Tibial nerve (tissue), 4 donors: ENCODE measurements around the gene GSE1. TPM values are rescaled to one million over a fixed set of nuclear protein-coding genes. Genes with fewer than 3 reads are reported as not detected.
A peak's percentile ranks its signal among the peaks of the same experiment; 100 is the strongest.

ENCODE experiments used
- DNase-seq, 2 donors: peaks; one replicate each; pipeline ENCODE4 v3.0.0-alpha.2; 2019; ENCODE audit warnings: low spot score in 2 of 2
- H3K27ac ChIP-seq, 4 donors: fragments of 200-600 bp; sonication (generic) in 3 of 4; one replicate each; pipeline ENCODE4 v1.5.1; 2017 to 2019; ENCODE audit warnings: mild to moderate bottlenecking in 1 of 4
- H3K27me3 ChIP-seq, 2 donors: fragments of 200-600 bp; sonication (generic) in 1 of 2; one replicate each; pipeline versions ENCODE4 v1.5.1 to v1.6.0; 2017 to 2019
- H3K36me3 ChIP-seq, 3 donors: fragments of 200-600 bp; sonication (generic); one replicate each; pipeline ENCODE4 v1.5.1; 2018 to 2019
- H3K4me1 ChIP-seq, 4 donors: fragments of 200-600 bp; sonication (generic) in 3 of 4; one replicate each; pipeline ENCODE4 v1.5.1; 2017 to 2019
- H3K4me3 ChIP-seq, 4 donors: fragments of 200-600 bp; sonication (generic) in 3 of 4; one replicate each; pipeline ENCODE4 v1.5.1; 2017 to 2019; ENCODE audit warnings: mild to moderate bottlenecking in 1 of 4, moderate library complexity in 1 of 4
- H3K9me3 ChIP-seq, 4 donors: fragments of 200-600 bp; sonication (generic) in 3 of 4; one replicate each; pipeline ENCODE4 v1.5.1; 2017 to 2019
- EP300 ChIP-seq, 2 donors: sonication (generic); formaldehyde crosslinking; IDR thresholded peaks; one replicate each; pipeline ENCODE4 v1.6.1; 2017; ENCODE audit warnings: antibody characterized with exemption in 2 of 2, mild to moderate bottlenecking in 1 of 2
- POLR2A ChIP-seq, 2 donors: fragments of 450-650 bp; IDR thresholded peaks; one replicate each; pipeline ENCODE4 v1.6.1; 2017; ENCODE audit warnings: antibody characterized with exemption in 2 of 2, mild to moderate bottlenecking in 2 of 2, moderate library complexity in 2 of 2
- WGBS, 2 donors: methylation state at CpG; one replicate each; pipeline ENCODE4 v1.1.5; 2018; 5-methylcytosine and 5-hydroxymethylcytosine counted together
- total RNA-seq, 4 donors: library from RNA; depleted of rRNA; stranded (reverse); fragments of >200 nt; gene quantifications; one replicate each; pipeline ENCODE4 v1.1.0, GENCODE V29; 2016
- TF ChIP-seq, protein P1 (sequence below), 5 experiments: fragments of 200-600 bp in 3 of 5; fragments of 450-650 bp in 2 of 5; sonication (generic) in 3 of 5; IDR thresholded peaks; one replicate each; pipeline ENCODE4 v1.5.1; 2016 to 2019; ENCODE audit warnings: antibody characterized with exemption in 5 of 5, mild to moderate bottlenecking in 3 of 5, moderate library complexity in 2 of 5

The GSE1 gene
- total RNA-seq, 4 donors from 2014 or later: 65.1 to 147 (median 83.5) TPM

DNA sequence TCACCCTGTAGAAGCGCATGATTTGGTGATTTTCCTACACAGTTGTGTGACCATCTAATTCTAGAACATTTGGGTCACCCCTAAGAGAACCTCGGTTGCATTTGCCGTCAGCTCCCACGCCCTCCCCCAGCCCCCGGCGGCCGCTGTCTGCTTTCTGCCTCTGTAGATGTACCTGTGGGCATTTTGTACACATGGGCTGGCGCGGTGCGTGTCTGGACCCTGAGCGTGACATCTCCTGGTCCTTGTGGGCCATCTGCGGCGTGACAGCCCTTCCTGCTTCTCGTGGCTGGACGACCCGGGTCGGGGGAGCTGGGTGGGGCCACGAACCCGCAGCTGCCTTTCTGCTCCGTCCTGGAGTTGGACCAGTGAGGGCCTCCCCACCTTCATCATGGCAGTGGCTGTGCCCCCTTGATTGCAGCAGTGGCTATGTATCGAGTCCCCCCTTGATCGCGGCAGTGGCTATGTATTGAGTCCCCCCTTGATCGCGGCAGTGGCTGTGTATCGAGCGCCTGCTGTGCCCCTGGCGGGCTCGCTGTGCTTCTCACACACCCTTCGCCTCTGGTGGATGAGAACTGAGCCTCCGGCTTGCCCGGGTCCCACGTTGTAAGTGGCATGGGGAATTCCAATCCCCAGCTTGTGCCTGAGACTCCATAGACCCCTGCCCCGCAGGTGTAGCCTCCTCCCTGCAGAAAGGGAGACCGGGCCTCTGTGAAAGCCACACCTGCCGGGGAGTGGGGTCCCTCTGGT is 24.1 kb downstream of the GSE1 start:
- Histone ChIP-seq H3K9me3 (no peaks in the 10 kb centered on the region), H3K36me3 (peaks cover 0 to 44% (median 0%) of the 10 kb centered on the region in 3 donors), H3K27ac (no peak overlapping the region), H3K4me3 (no peak overlapping the region), H3K4me1 (peaks cover 0 to 17% (median 0%) of the 10 kb centered on the region in 4 donors), H3K27me3 (no peaks in the 10 kb centered on the region)
- 93 to 94% methylated on average over 29 to 32 of the region's 36 CpGs for WGBS, 2 donors
- no peak for DNase-seq
- no peak for TF ChIP-seq POLR2A (IDR thresholded peaks at IDR 0.05)
- no peak for TF ChIP-seq EP300 (IDR thresholded peaks at IDR 0.05)

DNA sequence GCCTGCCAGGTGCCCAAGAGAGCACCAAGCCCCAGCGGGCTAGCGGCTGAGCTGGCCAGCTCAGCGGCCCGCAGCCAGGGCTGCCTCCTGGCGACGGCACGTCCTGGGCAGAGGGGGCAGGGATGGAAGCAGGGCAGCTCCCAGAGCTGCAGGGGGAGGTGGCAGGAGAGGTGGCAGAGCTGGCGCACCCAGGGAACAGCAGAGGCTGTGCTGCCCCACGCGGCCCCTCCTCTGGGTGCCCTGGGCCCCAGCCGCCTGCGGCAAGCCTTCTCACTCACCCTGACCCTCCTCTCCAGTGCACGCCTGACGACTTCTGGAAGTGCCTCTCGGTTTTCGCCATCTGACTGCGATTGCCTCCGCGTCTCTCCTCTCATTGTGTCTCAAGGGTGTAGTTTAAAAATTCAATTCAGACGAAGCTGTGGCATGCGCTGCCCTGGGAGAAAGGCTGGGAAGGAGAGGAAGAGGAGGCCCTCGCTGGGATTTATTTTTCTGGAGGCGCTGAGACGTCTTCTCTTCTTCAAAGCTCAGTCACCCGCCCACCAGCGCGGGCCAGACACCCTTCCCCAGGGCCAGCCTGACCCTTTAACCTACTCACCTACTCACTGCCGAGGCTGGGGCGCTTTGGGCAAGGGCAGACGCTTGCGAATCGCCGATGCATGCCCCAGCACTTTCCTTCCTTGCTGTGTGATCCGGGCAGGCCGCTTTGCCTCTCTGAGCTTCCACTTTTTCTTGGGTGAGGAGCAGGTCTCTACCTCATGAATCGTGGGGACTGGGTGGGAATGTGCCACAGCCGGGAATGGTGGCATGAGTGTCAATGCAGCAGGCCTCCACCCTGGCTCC is 24.9 kb downstream of the GSE1 start:
- H3K9me3 ChIP-seq: no peaks in the 10 kb centered on the region
- DNase-seq: no peak
- peaks cover 0 to 17% (median 0%) of the 10 kb centered on the region in 4 donors for H3K4me1 ChIP-seq
- no peaks in the 10 kb centered on the region for H3K27me3 ChIP-seq
- H3K36me3 ChIP-seq: peaks cover 0 to 44% (median 0%) of the 10 kb centered on the region in 3 donors
- TF ChIP-seq, protein P1, sequence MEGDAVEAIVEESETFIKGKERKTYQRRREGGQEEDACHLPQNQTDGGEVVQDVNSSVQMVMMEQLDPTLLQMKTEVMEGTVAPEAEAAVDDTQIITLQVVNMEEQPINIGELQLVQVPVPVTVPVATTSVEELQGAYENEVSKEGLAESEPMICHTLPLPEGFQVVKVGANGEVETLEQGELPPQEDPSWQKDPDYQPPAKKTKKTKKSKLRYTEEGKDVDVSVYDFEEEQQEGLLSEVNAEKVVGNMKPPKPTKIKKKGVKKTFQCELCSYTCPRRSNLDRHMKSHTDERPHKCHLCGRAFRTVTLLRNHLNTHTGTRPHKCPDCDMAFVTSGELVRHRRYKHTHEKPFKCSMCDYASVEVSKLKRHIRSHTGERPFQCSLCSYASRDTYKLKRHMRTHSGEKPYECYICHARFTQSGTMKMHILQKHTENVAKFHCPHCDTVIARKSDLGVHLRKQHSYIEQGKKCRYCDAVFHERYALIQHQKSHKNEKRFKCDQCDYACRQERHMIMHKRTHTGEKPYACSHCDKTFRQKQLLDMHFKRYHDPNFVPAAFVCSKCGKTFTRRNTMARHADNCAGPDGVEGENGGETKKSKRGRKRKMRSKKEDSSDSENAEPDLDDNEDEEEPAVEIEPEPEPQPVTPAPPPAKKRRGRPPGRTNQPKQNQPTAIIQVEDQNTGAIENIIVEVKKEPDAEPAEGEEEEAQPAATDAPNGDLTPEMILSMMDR (IDR thresholded peaks at IDR 0.05): no peak
- TF ChIP-seq EP300 (IDR thresholded peaks at IDR 0.05) (no peak), POLR2A (IDR thresholded peaks at IDR 0.05) (no peak)
- H3K4me3 ChIP-seq: no peak overlapping the region
- WGBS, 2 donors: 77 to 84% methylated on average over 28 to 34 of the region's 37 CpGs
- no peak overlapping the region for H3K27ac ChIP-seq

DNA sequence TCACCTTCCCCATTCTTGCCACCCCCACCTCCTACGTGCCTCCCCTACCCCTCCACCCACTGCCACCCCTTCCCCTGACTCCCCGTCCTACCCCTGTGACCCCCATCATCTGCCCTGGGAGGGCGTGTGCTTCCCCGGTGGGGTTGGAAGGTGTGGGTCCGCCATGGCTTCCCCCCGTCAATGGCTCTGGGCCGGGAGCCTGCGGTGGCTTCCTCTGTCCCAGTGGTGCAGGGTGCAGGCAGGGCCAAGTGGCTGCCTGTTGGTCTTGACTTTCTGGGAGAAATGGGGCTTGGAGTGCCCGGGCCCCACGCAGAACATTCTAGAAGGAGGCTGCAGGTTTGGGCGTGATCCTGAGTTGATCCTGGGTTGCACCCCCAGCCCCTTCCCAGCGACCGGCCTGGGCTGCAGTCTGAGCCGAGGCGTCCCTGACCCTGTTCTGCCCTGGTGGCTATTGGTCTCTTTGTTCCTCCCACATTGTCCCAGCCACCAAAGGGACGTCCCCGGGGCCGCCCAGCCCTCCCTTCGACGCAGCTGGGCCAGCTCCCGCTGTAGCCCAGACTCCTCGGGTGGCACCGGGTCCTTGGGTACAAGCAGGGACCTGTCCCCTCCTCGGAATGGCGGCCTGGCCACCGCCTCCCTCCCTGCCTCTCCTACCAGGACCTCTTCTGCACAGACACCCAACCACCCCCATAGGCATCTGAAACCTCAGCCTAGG is 25.7 kb downstream of the GSE1 start:
- Histone ChIP-seq H3K36me3 (peaks cover 0 to 37% (median 0%) of the 10 kb centered on the region in 3 donors), H3K27ac (peak overlapping the region in 1 of 4 donors; percentile 12), H3K4me3 (no peak overlapping the region), H3K9me3 (no peaks in the 10 kb centered on the region), H3K4me1 (peaks cover 0 to 17% (median 0%) of the 10 kb centered on the region in 4 donors), H3K27me3 (no peaks in the 10 kb centered on the region)
- DNase-seq: no peak
- 71 to 74% methylated on average over 25 to 26 of the region's 26 CpGs for WGBS, 2 donors
- TF ChIP-seq, protein P1 (IDR thresholded peaks at IDR 0.05): no peak
- TF ChIP-seq EP300 (IDR thresholded peaks at IDR 0.05) (no peak), POLR2A (IDR thresholded peaks at IDR 0.05) (no peak)

DNA sequence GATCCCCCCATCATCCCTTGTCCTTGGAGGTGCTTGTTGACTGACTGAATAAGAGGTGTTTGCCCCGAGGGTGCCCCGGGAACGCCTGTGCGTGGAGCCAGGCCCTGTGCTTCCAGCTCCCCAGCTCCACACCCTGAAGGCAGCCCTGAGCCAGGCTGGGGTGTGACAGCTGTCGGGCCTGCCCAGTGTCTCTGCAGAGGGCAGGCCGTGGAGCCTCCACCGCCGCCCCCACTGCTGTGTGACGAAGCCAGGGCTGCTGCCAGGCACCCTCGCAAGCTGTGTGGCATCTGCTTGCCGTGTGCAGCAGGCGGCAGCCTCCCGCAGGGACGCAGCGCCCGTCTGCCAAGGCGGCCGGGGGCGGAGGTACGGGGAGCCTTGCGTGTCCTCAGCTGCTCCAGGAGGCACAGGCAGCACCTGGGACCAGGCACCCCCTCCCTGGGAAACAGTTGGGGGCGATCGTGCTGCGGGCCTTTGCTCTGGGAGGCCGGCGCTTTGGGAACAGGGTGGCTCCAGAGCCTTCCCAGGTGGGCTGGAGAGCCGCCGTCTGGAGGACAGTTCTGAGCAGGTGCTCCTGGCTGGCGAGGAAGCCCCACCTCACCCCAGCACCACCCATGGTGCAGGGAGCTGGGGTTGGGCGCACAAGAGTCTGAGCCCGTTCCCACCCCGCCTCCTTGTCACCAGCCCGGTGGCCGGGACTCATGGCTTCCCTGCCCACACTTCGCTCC is 26.6 kb downstream of the GSE1 start:
- peak overlapping the region in 1 of 4 donors; percentile 12 for H3K27ac ChIP-seq
- TF ChIP-seq, protein P1 (IDR thresholded peaks at IDR 0.05): no peak
- TF ChIP-seq EP300 (IDR thresholded peaks at IDR 0.05): no peak
- no peak for TF ChIP-seq POLR2A (IDR thresholded peaks at IDR 0.05)
- H3K36me3 ChIP-seq: peaks cover 0 to 29% (median 0%) of the 10 kb centered on the region in 3 donors
- no peak overlapping the region for H3K4me3 ChIP-seq
- no peak for DNase-seq
- peaks cover 0 to 17% (median 0%) of the 10 kb centered on the region in 4 donors for H3K4me1 ChIP-seq
- WGBS, 2 donors: 79 to 90% methylated on average over 34 of the region's 35 CpGs
- H3K9me3 ChIP-seq: no peaks in the 10 kb centered on the region
- H3K27me3 ChIP-seq: no peaks in the 10 kb centered on the region

DNA sequence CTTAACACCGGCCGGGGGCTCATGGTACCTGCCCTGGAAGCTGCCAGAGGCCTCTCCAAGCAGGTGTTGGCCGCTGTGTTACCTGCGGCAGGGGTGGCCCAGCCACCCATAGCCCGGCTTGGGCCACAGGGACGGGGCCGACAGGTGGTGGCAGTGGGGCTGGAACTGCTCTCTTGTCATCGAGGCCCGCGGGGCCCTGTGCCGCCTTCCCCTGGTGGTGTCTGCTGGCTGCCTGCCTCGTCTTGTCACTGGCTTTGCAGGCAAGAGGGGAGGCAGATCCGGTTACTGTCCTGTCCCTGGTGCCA is 27.1 kb downstream of the GSE1 start:
- H3K4me1 ChIP-seq: peaks cover 0 to 17% (median 0%) of the 10 kb centered on the region in 4 donors
- H3K27ac ChIP-seq: no peak overlapping the region
- peaks cover 0 to 25% (median 0%) of the 10 kb centered on the region in 3 donors for H3K36me3 ChIP-seq
- no peaks in the 10 kb centered on the region for H3K27me3 ChIP-seq
- no peak overlapping the region for H3K4me3 ChIP-seq
- H3K9me3 ChIP-seq: no peaks in the 10 kb centered on the region
- DNase-seq: no peak
- TF ChIP-seq EP300 (IDR thresholded peaks at IDR 0.05): no peak
- TF ChIP-seq, protein P1 (IDR thresholded peaks at IDR 0.05): no peak
- TF ChIP-seq POLR2A (IDR thresholded peaks at IDR 0.05): no peak
- WGBS, 2 donors: 83 to 94% methylated on average over 2 to 8 of the region's 13 CpGs
